ENCODE data around the gene SPEG.

DNA sequence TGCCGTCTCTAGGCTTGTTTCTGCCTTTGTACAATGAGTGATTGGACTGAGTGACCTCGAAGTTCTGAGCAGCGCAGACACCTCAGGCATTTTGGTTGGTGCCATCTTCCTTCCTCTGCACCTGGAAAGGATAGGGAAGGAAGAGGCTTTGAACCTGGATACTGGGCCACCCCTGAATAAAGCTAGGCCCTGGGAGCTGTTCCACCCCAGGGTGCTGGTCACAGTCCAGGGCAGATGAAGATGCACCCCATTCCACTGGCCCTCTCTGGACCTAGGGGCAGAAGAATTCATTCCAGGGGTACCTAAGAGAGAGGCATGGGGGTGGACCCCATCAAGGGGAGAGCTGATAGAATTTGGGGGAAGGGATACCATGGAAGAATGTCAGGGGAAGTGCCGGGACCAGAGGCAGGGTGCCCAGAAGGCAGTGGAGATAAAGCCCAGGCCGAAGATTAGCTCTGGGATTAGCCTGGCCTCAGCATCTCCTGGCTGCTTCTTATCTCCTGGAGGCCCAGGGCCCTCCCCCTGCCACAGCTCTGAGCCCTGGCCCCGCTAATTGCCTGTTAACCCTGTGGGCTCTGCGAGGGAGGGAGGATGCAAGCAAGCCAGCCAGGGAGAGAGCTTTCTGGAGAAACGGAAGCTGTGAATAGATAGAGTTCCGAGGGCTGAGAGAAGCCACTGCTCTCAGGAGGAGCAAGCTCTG lies 91.0 kb downstream of the SPEG start:
- TF ChIP-seq, protein P1, sequence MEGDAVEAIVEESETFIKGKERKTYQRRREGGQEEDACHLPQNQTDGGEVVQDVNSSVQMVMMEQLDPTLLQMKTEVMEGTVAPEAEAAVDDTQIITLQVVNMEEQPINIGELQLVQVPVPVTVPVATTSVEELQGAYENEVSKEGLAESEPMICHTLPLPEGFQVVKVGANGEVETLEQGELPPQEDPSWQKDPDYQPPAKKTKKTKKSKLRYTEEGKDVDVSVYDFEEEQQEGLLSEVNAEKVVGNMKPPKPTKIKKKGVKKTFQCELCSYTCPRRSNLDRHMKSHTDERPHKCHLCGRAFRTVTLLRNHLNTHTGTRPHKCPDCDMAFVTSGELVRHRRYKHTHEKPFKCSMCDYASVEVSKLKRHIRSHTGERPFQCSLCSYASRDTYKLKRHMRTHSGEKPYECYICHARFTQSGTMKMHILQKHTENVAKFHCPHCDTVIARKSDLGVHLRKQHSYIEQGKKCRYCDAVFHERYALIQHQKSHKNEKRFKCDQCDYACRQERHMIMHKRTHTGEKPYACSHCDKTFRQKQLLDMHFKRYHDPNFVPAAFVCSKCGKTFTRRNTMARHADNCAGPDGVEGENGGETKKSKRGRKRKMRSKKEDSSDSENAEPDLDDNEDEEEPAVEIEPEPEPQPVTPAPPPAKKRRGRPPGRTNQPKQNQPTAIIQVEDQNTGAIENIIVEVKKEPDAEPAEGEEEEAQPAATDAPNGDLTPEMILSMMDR (IDR thresholded peaks at IDR 0.05) = no peak
- TF ChIP-seq ZSCAN18 (CRISPR knock-in tag; IDR thresholded peaks at IDR 0.05) = no peak
